Measurements from ENCODE around the gene CTNNBL1. TPM values are rescaled to one million over a fixed set of nuclear protein-coding genes. Genes with fewer than 3 reads are reported as not detected.

CTNNBL1 gene
- total RNA-seq, 1 donor from 2014 or later = 30.0 TPM

DNA sequence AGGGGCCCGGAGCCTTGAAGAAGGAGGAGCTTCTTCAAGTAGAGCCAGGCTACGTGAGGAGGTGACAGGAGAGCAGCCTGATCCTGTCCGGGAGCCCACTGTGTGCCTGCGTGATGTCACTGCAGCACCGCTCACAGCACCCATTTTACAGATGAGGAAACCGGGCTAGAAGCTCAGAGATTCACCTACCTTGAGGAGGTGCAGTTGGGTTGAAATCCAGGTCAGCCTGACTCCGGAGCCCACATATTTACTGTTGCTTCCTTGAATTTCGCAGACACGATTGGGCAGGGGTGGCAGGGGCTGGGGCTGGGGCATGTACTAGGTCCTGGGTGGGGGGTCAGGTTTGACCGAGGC lies 221.6 kb downstream of the CTNNBL1 start:
- TF ChIP-seq, protein P1, sequence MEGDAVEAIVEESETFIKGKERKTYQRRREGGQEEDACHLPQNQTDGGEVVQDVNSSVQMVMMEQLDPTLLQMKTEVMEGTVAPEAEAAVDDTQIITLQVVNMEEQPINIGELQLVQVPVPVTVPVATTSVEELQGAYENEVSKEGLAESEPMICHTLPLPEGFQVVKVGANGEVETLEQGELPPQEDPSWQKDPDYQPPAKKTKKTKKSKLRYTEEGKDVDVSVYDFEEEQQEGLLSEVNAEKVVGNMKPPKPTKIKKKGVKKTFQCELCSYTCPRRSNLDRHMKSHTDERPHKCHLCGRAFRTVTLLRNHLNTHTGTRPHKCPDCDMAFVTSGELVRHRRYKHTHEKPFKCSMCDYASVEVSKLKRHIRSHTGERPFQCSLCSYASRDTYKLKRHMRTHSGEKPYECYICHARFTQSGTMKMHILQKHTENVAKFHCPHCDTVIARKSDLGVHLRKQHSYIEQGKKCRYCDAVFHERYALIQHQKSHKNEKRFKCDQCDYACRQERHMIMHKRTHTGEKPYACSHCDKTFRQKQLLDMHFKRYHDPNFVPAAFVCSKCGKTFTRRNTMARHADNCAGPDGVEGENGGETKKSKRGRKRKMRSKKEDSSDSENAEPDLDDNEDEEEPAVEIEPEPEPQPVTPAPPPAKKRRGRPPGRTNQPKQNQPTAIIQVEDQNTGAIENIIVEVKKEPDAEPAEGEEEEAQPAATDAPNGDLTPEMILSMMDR (IDR thresholded peaks at IDR 0.05; ENCODE audit: insufficient read depth, low read length, severe bottlenecking) = no peak
- Histone ChIP-seq H3K4me3 (ENCODE audit: low read depth, low read length) (no peak overlapping the region), H3K27me3 (ENCODE audit: control insufficient read depth, insufficient read depth, low read length) (no peaks in the 10 kb centered on the region), H3K36me3 (ENCODE audit: control insufficient read depth, insufficient read depth, low read length) (no peaks in the 10 kb centered on the region)
- no peak for DNase-seq (ENCODE audit: low read depth)
- FAIRE-seq = no peak

GRCh38 chr20:37915800-37916570 lies 222.2 kb downstream of the CTNNBL1 start:
- no peaks in the 10 kb centered on the region for H3K36me3 ChIP-seq (ENCODE audit: control insufficient read depth, insufficient read depth, low read length)
- DNase-seq (ENCODE audit: low read depth) (no peak), FAIRE-seq (no peak)
- H3K4me3 ChIP-seq (ENCODE audit: low read depth, low read length) = no peak overlapping the region
- H3K27me3 ChIP-seq (ENCODE audit: control insufficient read depth, insufficient read depth, low read length) = no peaks in the 10 kb centered on the region
- TF ChIP-seq, protein P1 (IDR thresholded peaks at IDR 0.05; ENCODE audit: insufficient read depth, low read length, severe bottlenecking) = no peak

- Histone ChIP-seq H3K36me3 (ENCODE audit: control insufficient read depth, insufficient read depth, low read length) (no peaks in the 10 kb centered on the region), H3K27me3 (ENCODE audit: control insufficient read depth, insufficient read depth, low read length) (no peaks in the 10 kb centered on the region), H3K4me3 (ENCODE audit: low read depth, low read length) (no peak overlapping the region)
- TF ChIP-seq, protein P1 (IDR thresholded peaks at IDR 0.05; ENCODE audit: insufficient read depth, low read length, severe bottlenecking) = no peak
- DNase-seq (ENCODE audit: low read depth) (no peak), FAIRE-seq (no peak)
These were observed 223.6 kb downstream of the CTNNBL1 start for GRCh38 chr20:37917461-37917860.

GRCh38 chr20:37918035-37918434 lies 224.2 kb downstream of the CTNNBL1 start:
- FAIRE-seq = no peak
- no peaks in the 10 kb centered on the region for H3K36me3 ChIP-seq (ENCODE audit: control insufficient read depth, insufficient read depth, low read length)
- DNase-seq (ENCODE audit: low read depth) = no peak
- TF ChIP-seq, protein P1 (IDR thresholded peaks at IDR 0.05; ENCODE audit: insufficient read depth, low read length, severe bottlenecking) = no peak
- no peak overlapping the region for H3K4me3 ChIP-seq (ENCODE audit: low read depth, low read length)
- no peaks in the 10 kb centered on the region for H3K27me3 ChIP-seq (ENCODE audit: control insufficient read depth, insufficient read depth, low read length)

- no peaks in the 10 kb centered on the region for H3K36me3 ChIP-seq (ENCODE audit: control insufficient read depth, insufficient read depth, low read length)
- no peak overlapping the region for H3K4me3 ChIP-seq (ENCODE audit: low read depth, low read length)
- DNase-seq (ENCODE audit: low read depth) (no peak), FAIRE-seq (no peak)
- no peaks in the 10 kb centered on the region for H3K27me3 ChIP-seq (ENCODE audit: control insufficient read depth, insufficient read depth, low read length)
- TF ChIP-seq, protein P1 (IDR thresholded peaks at IDR 0.05; ENCODE audit: insufficient read depth, low read length, severe bottlenecking) = no peak
These were observed 225.7 kb downstream of the CTNNBL1 start for GRCh38 chr20:37919389-37920040.

Measured in bronchial epithelial cell (primary cell).